ENCODE results near the gene AFAP1L1. TPM values are rescaled to one million over a fixed set of nuclear protein-coding genes. Genes with fewer than 3 reads are reported as not detected.

AFAP1L1 gene
- total RNA-seq, 1 donor from 2014 or later, result 24.7 TPM

GRCh38 chr5:149363358-149363757, 91.7 kb downstream of the AFAP1L1 start:
- DNase-seq (ENCODE audit: low spot score in 2 of 2), result no peak
- no peak for TF ChIP-seq CTCF (IDR thresholded peaks at IDR 0.05)
- intact Hi-C loops (cut with DNase I), result no loop called here
- Histone ChIP-seq H3K4me1 (peaks cover 0 to 9% of the 10 kb centered on the region in 2 donors), H3K4me3 (no peak overlapping the region), H3K36me3 (no peaks in the 10 kb centered on the region), H3K27ac (no peak overlapping the region), H3K27me3 (no peaks in the 10 kb centered on the region), H3K9me3 (no peaks in the 10 kb centered on the region)

GRCh38 chr5:149363936-149364335, 92.3 kb downstream of the AFAP1L1 start:
- intact Hi-C loops (cut with DNase I), result no loop called here
- no peak overlapping the region for H3K4me3 ChIP-seq
- peaks cover 0 to 6% of the 10 kb centered on the region in 2 donors for H3K4me1 ChIP-seq
- no peak for TF ChIP-seq CTCF (IDR thresholded peaks at IDR 0.05)
- H3K27ac ChIP-seq, result no peak overlapping the region
- no peaks in the 10 kb centered on the region for H3K36me3 ChIP-seq
- H3K9me3 ChIP-seq, result no peaks in the 10 kb centered on the region
- no peak for DNase-seq (ENCODE audit: low spot score in 2 of 2)
- no peaks in the 10 kb centered on the region for H3K27me3 ChIP-seq

GRCh38 chr5:149364719-149365118, 93.1 kb downstream of the AFAP1L1 start:
- H3K27ac ChIP-seq, result no peak overlapping the region
- no peak for TF ChIP-seq CTCF (IDR thresholded peaks at IDR 0.05)
- intact Hi-C loops (cut with DNase I), result no loop called here

GRCh38 chr5:149365418-149365817, 93.8 kb downstream of the AFAP1L1 start:
- intact Hi-C loops (cut with DNase I), result no loop called here
- TF ChIP-seq CTCF (IDR thresholded peaks at IDR 0.05), result no peak
- Histone ChIP-seq H3K36me3 (no peaks in the 10 kb centered on the region), H3K9me3 (no peaks in the 10 kb centered on the region), H3K4me3 (no peak overlapping the region), H3K27me3 (no peaks in the 10 kb centered on the region), H3K4me1 (peaks cover 0 to 8% of the 10 kb centered on the region in 2 donors), H3K27ac (no peak overlapping the region)
- DNase-seq (ENCODE audit: low spot score in 2 of 2), result no peak

More at GRCh38 chr5:149364719-149365118, 93.1 kb downstream of the AFAP1L1 start:
- H3K27me3 ChIP-seq, result no peaks in the 10 kb centered on the region
- no peak for DNase-seq (ENCODE audit: low spot score in 2 of 2)
- H3K4me3 ChIP-seq, result no peak overlapping the region
- H3K9me3 ChIP-seq, result no peaks in the 10 kb centered on the region
- no peaks in the 10 kb centered on the region for H3K36me3 ChIP-seq
- peaks cover 0 to 8% of the 10 kb centered on the region in 2 donors for H3K4me1 ChIP-seq

GRCh38 chr5:149366169-149366729, 94.6 kb downstream of the AFAP1L1 start:
- no peak overlapping the region for H3K4me3 ChIP-seq
- H3K36me3 ChIP-seq, result no peaks in the 10 kb centered on the region
- intact Hi-C loops (cut with DNase I), result loop anchor here (2.0 kb wide), 2 partner anchors 69 to 197 kb away; no protein-coding TSS in a partner anchor
- no peaks in the 10 kb centered on the region for H3K27me3 ChIP-seq
- DNase-seq (ENCODE audit: low spot score in 2 of 2), result no peak
- peaks cover 0 to 11% of the 10 kb centered on the region in 2 donors for H3K4me1 ChIP-seq
- no peak for TF ChIP-seq CTCF (IDR thresholded peaks at IDR 0.05)
- no peaks in the 10 kb centered on the region for H3K9me3 ChIP-seq
- H3K27ac ChIP-seq, result no peak overlapping the region
